Ovary (tissue), 3 donors: ENCODE data around the gene PARD3.

ENCODE experiments used
- CTCF ChIP-seq, 3 donors: fragments of 450-650 bp in 2 of 3; fragments of 200-600 bp in 1 of 3; IDR thresholded peaks; one replicate each; pipeline versions ENCODE4 v1.5.1 to v1.8.0; 2016 to 2022; ENCODE audit warnings: antibody characterized with exemption in 3 of 3, mild to moderate bottlenecking in 1 of 3
- EP300 ChIP-seq: sonication (generic); formaldehyde crosslinking; IDR thresholded peaks from one replicate; pipeline ENCODE4 v1.6.1; 2017; ENCODE audit warnings: antibody characterized with exemption
- donor health status: DM: no; HTN: no; CAD: no.

- TF ChIP-seq CTCF (IDR thresholded peaks at IDR 0.05) (no peak), EP300 (no peak)
Observed at GRCh38 chr10:34157501-34157900, 657.6 kb downstream of the PARD3 start.
